KOPT-K1 (cell line): Measurements from ENCODE around the gene ATP6V0C.
"Not testable (repeated sequence)": the region's sequence is repeated elsewhere in the genome, so short reads cannot be mapped to it uniquely, and the experiment has no call there.

Experiments used
- H3K27ac ChIP-seq: fragments of 200-600 bp; sonication (generic); 2 replicates; pipeline ENCODE4 v1.5.1; 2016; ENCODE audit warnings: antibody characterized with exemption, mild to moderate bottlenecking, low read depth, low read length; ENCODE audit not compliant: poor library complexity, severe bottlenecking
- H3K36me3 ChIP-seq: fragments of 200-600 bp; sonication (generic); 2 replicates; pipeline ENCODE4 v1.5.1; 2017; ENCODE audit warnings: antibody characterized with exemption, mild to moderate bottlenecking, low read length, moderate library complexity; ENCODE audit not compliant: insufficient read depth
- H3K9me3 ChIP-seq: fragments of 200-600 bp; sonication (generic); 2 replicates; pipeline ENCODE4 v1.5.1; 2017; ENCODE audit warnings: antibody characterized with exemption, low read length, mild to moderate bottlenecking; ENCODE audit not compliant: insufficient read depth, poor library complexity, severe bottlenecking

Gene ATP6V0C

GRCh38 chr16:2532494-2533141, 18.9 kb downstream of the ATP6V0C start:
- Histone ChIP-seq H3K9me3 (no peaks in the 10 kb centered on the region), H3K36me3 (peaks cover 23% of the 10 kb centered on the region), H3K27ac (peak overlapping the region; percentile 32)

GRCh38 chr16:2533142-2533755, 19.5 kb downstream of the ATP6V0C start:
- not testable (repeated sequence) for H3K27ac ChIP-seq, H3K9me3 ChIP-seq
- H3K36me3 ChIP-seq, result peaks cover 16% of the 10 kb centered on the region

- no peaks in the 10 kb centered on the region for H3K9me3 ChIP-seq
- peaks cover 10% of the 10 kb centered on the region for H3K36me3 ChIP-seq
- no peak overlapping the region for H3K27ac ChIP-seq
Measured at GRCh38 chr16:2533912-2534311, 20.2 kb downstream of the ATP6V0C start.

GRCh38 chr16:2534335-2534734, 20.6 kb downstream of the ATP6V0C start:
- H3K27ac ChIP-seq, H3K9me3 ChIP-seq, H3K36me3 ChIP-seq: not testable (repeated sequence)

- H3K36me3 ChIP-seq, result no peaks in the 10 kb centered on the region
- H3K9me3 ChIP-seq, result no peaks in the 10 kb centered on the region
- H3K27ac ChIP-seq, result no peak overlapping the region
Measured at GRCh38 chr16:2535625-2536013, 21.9 kb downstream of the ATP6V0C start.

- Histone ChIP-seq H3K36me3 (no peaks in the 10 kb centered on the region), H3K27ac (peak within 1 kb of the TSS; percentile 53), H3K9me3 (no peaks in the 10 kb centered on the region)
Measured at GRCh38 chr16:2537451-2538379, 24.0 kb downstream of the ATP6V0C start, which contains the start of gene PDPK1. PDPK1 (plus strand) TSS chr16:2538021; CDS start chr16:2538113, 92 bp downstream.

- H3K36me3 ChIP-seq, H3K27ac ChIP-seq, H3K9me3 ChIP-seq: not testable (repeated sequence)
Measured at GRCh38 chr16:2539192-2539844, 25.6 kb downstream of the ATP6V0C start.

- H3K36me3 ChIP-seq, H3K9me3 ChIP-seq, H3K27ac ChIP-seq: not testable (repeated sequence)
Measured at GRCh38 chr16:2539845-2540458, 26.2 kb downstream of the ATP6V0C start.

- not testable (repeated sequence) for H3K36me3 ChIP-seq, H3K27ac ChIP-seq, H3K9me3 ChIP-seq
Measured at GRCh38 chr16:2540912-2541311, 27.2 kb downstream of the ATP6V0C start.

GRCh38 chr16:2541409-2541808, 27.7 kb downstream of the ATP6V0C start:
- H3K9me3 ChIP-seq, H3K27ac ChIP-seq, H3K36me3 ChIP-seq: not testable (repeated sequence)

- H3K27ac ChIP-seq, H3K9me3 ChIP-seq, H3K36me3 ChIP-seq: not testable (repeated sequence)
Measured at GRCh38 chr16:2543771-2544170, 30.0 kb downstream of the ATP6V0C start.

GRCh38 chr16:2550283-2550878, 36.6 kb downstream of the ATP6V0C start:
- not testable (repeated sequence) for H3K9me3 ChIP-seq, H3K27ac ChIP-seq, H3K36me3 ChIP-seq

- H3K9me3 ChIP-seq, H3K27ac ChIP-seq, H3K36me3 ChIP-seq: not testable (repeated sequence)
Measured at GRCh38 chr16:2551420-2551889, 37.7 kb downstream of the ATP6V0C start.

- H3K27ac ChIP-seq, result not testable (repeated sequence)
Measured at GRCh38 chr16:2554709-2555425, 41.1 kb downstream of the ATP6V0C start.

More at GRCh38 chr16:2554709-2555425, 41.1 kb downstream of the ATP6V0C start:
- not testable (repeated sequence) for H3K9me3 ChIP-seq, H3K36me3 ChIP-seq
